Skin epidermis (tissue), 12 donors: ENCODE data around the gene DAD1.
A peak's percentile ranks its signal among the peaks of the same experiment; 100 is the strongest.
"Not testable (repeated sequence)": the region's sequence is repeated elsewhere in the genome, so short reads cannot be mapped to it uniquely, and the experiment has no call there.

Experiments used
- H3K27ac ChIP-seq, 21 experiments: fragments of 200-600 bp; sonication (generic) in 11 of 21; one replicate each; pipeline ENCODE4 v1.5.0; 2020; ENCODE audit warnings: mild to moderate bottlenecking in 3 of 21, inconsistent platforms in 2 of 21, moderate library complexity in 2 of 21
- H3K4me3 ChIP-seq, 7 experiments: fragments of 200-600 bp; sonication (generic) in 2 of 7; one replicate each; pipeline ENCODE4 v1.5.0; 2020; ENCODE audit warnings: inconsistent platforms in 2 of 7, mild to moderate bottlenecking in 2 of 7, moderate library complexity in 1 of 7

The DAD1 gene

GRCh38 chr14:22544406-22544805, 44.6 kb downstream of the DAD1 start:
- H3K27ac ChIP-seq = peak overlapping the region in 13 of 21 experiments; percentile 20 to 98 (median 79)
- peak overlapping the region in 1 of 7 experiments; percentile 2 for H3K4me3 ChIP-seq

GRCh38 chr14:22543570-22544357, 45.3 kb downstream of the DAD1 start:
- not testable (repeated sequence) for H3K4me3 ChIP-seq
- peak overlapping the region in 11 of 21 experiments; percentile 13 to 98 (median 82) for H3K27ac ChIP-seq

GRCh38 chr14:22542360-22542759, 46.7 kb downstream of the DAD1 start:
- Histone ChIP-seq H3K4me3 (no peak overlapping the region), H3K27ac (peak overlapping the region in 12 of 21 experiments; percentile 1 to 98 (median 48))

GRCh38 chr14:22541721-22542120, 47.3 kb downstream of the DAD1 start:
- Histone ChIP-seq H3K4me3 (no peak overlapping the region), H3K27ac (peak overlapping the region in 13 of 21 experiments; percentile 1 to 98 (median 45))

GRCh38 chr14:22540811-22541360, 48.1 kb downstream of the DAD1 start:
- H3K4me3 ChIP-seq = no peak overlapping the region
- H3K27ac ChIP-seq = peak overlapping the region in 11 of 21 experiments; percentile 5 to 98 (median 54)

GRCh38 chr14:22540293-22540692, 48.7 kb downstream of the DAD1 start:
- H3K4me3 ChIP-seq = peak overlapping the region in 1 of 7 experiments; percentile 4
- H3K27ac ChIP-seq = peak overlapping the region in 9 of 21 experiments; percentile 17 to 98 (median 72)

- Histone ChIP-seq H3K4me3 (peak overlapping the region in 1 of 7 experiments; percentile 4), H3K27ac (peak overlapping the region in 10 of 21 experiments; percentile 6 to 98 (median 73))
Observed at GRCh38 chr14:22539831-22540230, 49.2 kb downstream of the DAD1 start.

GRCh38 chr14:22538671-22539228, 50.3 kb downstream of the DAD1 start:
- H3K4me3 ChIP-seq = peak overlapping the region in 1 of 7 experiments; percentile 3
- H3K27ac ChIP-seq = peak overlapping the region in 15 of 21 experiments; percentile 26 to 98 (median 75)

GRCh38 chr14:22537436-22538310, 51.4 kb downstream of the DAD1 start:
- H3K4me3 ChIP-seq = no peak overlapping the region
- peak overlapping the region in 19 of 21 experiments; percentile 20 to 98 (median 73) for H3K27ac ChIP-seq

GRCh38 chr14:22536853-22537338, 52.1 kb downstream of the DAD1 start:
- H3K27ac ChIP-seq = peak overlapping the region in 20 of 21 experiments; percentile 7 to 98 (median 70)

GRCh38 chr14:22535916-22536315, 53.1 kb downstream of the DAD1 start:
- H3K27ac ChIP-seq = peak overlapping the region in 10 of 21 experiments; percentile 8 to 98 (median 80)
- no peak overlapping the region for H3K4me3 ChIP-seq

More at GRCh38 chr14:22536853-22537338, 52.1 kb downstream of the DAD1 start:
- H3K4me3 ChIP-seq = no peak overlapping the region

- Histone ChIP-seq H3K4me3 (no peak overlapping the region), H3K27ac (peak overlapping the region in 12 of 21 experiments; percentile 2 to 98 (median 56))
Observed at GRCh38 chr14:22535126-22535525, 53.9 kb downstream of the DAD1 start.

GRCh38 chr14:22534547-22534946, 54.5 kb downstream of the DAD1 start:
- Histone ChIP-seq H3K4me3 (peak overlapping the region in 1 of 7 experiments; percentile 9), H3K27ac (peak overlapping the region in 9 of 21 experiments; percentile 2 to 98 (median 74))

- H3K4me3 ChIP-seq = peak overlapping the region in 1 of 7 experiments; percentile 9
- peak overlapping the region in 7 of 21 experiments; percentile 1 to 98 (median 80) for H3K27ac ChIP-seq
Observed at GRCh38 chr14:22533739-22534359, 55.2 kb downstream of the DAD1 start.

- H3K4me3 ChIP-seq = no peak overlapping the region
- H3K27ac ChIP-seq = peak overlapping the region in 10 of 21 experiments; percentile 1 to 98 (median 68)
Observed at GRCh38 chr14:22533057-22533704, 55.8 kb downstream of the DAD1 start.

- Histone ChIP-seq H3K4me3 (no peak overlapping the region), H3K27ac (peak overlapping the region in 12 of 21 experiments; percentile 1 to 98 (median 38))
Observed at GRCh38 chr14:22532345-22533056, 56.5 kb downstream of the DAD1 start.
